ENCODE measurements around the gene CLDN12.

DNA sequence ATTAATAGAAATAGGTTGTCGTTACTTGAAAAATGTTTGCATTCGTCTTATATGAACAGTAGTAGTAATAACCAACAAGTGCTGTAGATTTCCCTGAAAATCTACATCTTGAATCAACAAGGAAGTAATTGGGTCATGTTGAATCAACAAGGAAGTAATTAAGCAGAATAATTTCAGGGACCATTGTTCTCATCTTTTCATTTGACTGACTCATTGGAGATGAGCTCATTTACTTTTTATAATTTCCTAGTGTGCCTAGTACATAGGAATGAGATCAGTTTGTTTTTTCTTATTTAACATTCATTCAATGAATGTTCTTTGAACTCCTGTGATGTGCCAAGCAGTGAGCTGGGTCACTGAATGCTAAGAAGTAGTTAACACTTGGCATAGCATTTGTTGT is 8.2 kb downstream of the CLDN12 start:
- TF ChIP-seq SIN3A (IDR thresholded peaks at IDR 0.05; ENCODE audit: borderline replicate concordance, insufficient read depth, low read length): no peak
- no peak for TF ChIP-seq REST (IDR thresholded peaks at IDR 0.05; ENCODE audit: insufficient read depth in 1 of 2, low read depth in 2 of 2, low read length in 2 of 2)
